AG10803 (cell line): Measurements from ENCODE around the gene PTPRO.

ENCODE experiments used
- DNase-seq: peaks from one replicate; pipeline ENCODE4 v3.0.0; 2010; ENCODE audit warnings: low read depth
- H3K4me3 ChIP-seq: 2 replicates; pipeline ENCODE4 v1.5.1; 2011; ENCODE audit warnings: mild to moderate bottlenecking, low read length, control low read depth
- TF ChIP-seq, protein P1 (sequence below): conservative IDR thresholded peaks from 2 replicates; pipeline ENCODE4 v1.5.1; 2011; ENCODE audit warnings: mild to moderate bottlenecking, low read length, control low read depth, inconsistent platforms

Gene PTPRO

DNA sequence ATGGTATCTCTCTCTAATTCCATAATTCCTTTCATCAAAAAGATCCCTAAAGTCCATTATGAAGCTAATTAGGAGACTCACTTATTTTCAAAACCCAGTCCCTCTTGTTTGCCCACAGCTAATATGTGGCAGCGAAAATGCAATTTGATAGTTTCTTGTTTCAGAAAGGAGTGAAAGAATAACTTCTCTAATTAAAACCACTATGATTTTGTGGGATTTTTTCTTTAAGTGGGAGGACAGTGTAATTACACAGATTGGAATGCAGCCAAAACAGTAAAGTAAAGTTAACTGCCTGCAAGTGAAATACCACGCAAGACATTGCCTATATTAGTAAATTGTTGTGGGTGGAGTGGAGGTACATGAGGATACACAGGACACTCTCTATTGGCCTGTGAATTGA, 50.0 kb downstream of the PTPRO start:
- TF ChIP-seq, protein P1, sequence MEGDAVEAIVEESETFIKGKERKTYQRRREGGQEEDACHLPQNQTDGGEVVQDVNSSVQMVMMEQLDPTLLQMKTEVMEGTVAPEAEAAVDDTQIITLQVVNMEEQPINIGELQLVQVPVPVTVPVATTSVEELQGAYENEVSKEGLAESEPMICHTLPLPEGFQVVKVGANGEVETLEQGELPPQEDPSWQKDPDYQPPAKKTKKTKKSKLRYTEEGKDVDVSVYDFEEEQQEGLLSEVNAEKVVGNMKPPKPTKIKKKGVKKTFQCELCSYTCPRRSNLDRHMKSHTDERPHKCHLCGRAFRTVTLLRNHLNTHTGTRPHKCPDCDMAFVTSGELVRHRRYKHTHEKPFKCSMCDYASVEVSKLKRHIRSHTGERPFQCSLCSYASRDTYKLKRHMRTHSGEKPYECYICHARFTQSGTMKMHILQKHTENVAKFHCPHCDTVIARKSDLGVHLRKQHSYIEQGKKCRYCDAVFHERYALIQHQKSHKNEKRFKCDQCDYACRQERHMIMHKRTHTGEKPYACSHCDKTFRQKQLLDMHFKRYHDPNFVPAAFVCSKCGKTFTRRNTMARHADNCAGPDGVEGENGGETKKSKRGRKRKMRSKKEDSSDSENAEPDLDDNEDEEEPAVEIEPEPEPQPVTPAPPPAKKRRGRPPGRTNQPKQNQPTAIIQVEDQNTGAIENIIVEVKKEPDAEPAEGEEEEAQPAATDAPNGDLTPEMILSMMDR, result no peak
- H3K4me3 ChIP-seq, result no peak overlapping the region
- no peak for DNase-seq

DNA sequence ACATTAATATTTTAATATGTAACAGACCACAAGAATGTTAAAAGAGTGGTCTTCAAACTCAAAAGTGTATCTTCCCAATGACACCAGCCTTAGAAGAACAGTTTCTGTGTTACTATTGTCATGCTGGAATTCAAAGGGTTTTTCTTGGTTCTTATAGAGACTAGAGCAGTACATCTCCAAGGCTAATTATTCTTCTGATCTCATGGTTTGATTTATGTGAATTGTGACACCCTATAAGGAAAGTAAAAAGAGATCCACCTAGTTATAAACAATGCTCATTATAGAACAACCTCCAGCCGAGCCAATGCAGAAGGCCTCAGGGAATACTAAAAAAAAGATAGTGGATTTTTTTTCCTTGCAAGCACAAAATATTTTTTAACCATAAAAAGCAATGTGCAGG, 65.5 kb downstream of the PTPRO start:
- H3K4me3 ChIP-seq, result no peak overlapping the region
- no peak for DNase-seq
- TF ChIP-seq, protein P1, result no peak

DNA sequence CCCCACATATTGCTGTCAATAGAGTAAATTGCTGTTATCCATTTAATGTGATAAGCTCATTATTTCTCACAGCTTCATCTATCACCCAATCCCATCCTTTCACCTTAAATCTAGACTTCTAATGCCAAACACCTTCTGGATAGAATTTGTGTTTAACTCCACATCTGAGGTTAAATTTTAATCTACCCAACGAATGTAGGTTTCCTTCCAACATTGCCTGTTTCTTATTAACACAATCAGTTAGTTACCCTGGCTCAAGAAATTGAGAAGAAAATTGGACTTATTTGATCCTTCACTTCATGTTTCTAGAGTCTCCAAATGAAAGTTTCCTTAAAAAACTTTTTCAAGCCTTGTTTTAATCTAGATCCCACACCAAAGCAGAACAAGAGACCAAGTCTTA, 67.3 kb downstream of the PTPRO start:
- H3K4me3 ChIP-seq, result no peak overlapping the region
- DNase-seq, result no peak
- TF ChIP-seq, protein P1, result no peak

DNA sequence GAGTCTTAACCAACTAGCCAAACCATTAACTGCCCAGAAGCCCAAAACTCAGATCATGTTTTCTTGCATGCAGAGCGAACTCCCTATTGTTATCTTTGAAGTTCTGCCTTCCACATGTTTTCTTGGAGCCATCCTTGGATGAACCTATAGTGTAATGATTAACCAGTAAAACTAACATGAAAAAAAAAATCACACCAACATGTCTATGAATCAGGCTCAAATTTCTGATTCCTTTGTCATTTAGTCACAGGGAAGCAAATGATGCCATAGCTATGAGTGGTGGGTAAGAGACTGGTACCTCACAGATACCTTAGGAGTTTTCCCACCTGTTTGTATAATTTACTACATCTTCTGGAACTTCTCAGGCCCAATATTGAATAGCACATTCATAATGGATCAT, 70.7 kb downstream of the PTPRO start:
- TF ChIP-seq, protein P1, result no peak
- DNase-seq, result no peak

DNA sequence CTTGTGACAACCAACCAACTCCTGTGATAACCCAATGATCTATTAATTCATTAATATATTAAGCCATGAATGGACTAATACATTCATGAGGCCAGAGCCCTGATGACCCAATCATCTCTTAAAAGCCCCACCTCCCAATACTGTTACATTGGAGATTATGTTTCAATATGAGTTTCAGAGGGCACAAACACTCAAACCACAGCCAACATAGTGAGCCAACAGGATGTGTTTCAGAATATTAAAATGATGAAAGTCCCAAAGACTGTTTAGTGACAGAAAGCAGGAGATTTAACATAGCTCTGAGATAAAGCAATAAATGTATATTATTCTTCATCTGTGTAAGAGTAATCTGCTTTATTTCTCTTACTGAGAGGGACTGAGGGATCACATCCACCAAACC, 71.7 kb downstream of the PTPRO start:
- no peak overlapping the region for H3K4me3 ChIP-seq
- no peak for DNase-seq
- TF ChIP-seq, protein P1, result no peak

More for the DNA sequence above, 70.7 kb downstream of the PTPRO start:
- H3K4me3 ChIP-seq, result no peak overlapping the region

DNA sequence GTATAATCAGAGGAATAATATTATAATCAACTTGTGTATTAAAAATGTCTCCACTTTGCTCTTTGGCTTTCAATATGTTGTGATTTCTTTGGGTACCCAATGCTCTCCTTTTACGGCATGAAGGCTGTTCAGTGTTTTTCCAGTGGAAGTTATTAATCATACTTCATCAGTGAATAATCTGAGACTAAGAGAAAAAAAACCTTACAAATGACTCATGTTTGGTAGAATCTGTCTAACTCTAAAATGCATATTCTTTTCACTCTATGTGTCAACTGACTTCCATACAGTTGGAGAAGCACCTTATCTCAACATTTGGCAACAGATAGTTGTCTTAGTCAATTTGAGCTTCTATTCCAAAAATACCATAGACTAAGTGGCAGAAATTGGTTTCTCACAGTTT, 82.2 kb downstream of the PTPRO start:
- TF ChIP-seq, protein P1, result no peak
- no peak overlapping the region for H3K4me3 ChIP-seq
- DNase-seq, result no peak

DNA sequence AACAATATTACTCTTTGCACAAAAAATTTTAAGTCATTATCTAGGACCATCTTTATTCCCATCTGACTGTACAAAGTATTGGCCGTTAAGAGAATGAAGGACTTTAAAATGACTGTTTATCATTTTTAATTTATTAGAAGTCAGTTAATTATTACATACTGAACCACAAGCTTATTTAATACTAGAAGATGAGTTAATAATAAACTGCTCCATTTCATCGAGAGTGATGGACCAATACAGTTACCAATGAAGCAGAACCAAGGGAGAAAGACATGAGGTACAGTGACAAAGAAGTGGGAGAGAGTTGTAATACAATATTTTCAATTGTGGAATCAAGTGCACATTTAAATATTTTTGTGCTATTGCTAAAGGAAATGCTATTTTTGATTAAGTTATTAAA, 83.3 kb downstream of the PTPRO start:
- TF ChIP-seq, protein P1, result no peak
- no peak for DNase-seq

More for the DNA sequence above, 83.3 kb downstream of the PTPRO start:
- no peak overlapping the region for H3K4me3 ChIP-seq
